Neuron (in vitro differentiated cells): ENCODE results near the gene PRDM7.

Experiments used
- H2AFZ ChIP-seq: one replicate; pipeline ENCODE4 v1.6.1; 2013; ENCODE audit warnings: low read depth, mild to moderate bottlenecking, inconsistent platforms, low read length, moderate library complexity
- H3K27me3 ChIP-seq: one replicate; pipeline ENCODE4 v1.6.1; 2013; ENCODE audit warnings: low read length; ENCODE audit not compliant: insufficient read depth
- H3K36me3 ChIP-seq: one replicate; pipeline ENCODE4 v1.6.1; 2013; ENCODE audit warnings: low read length; ENCODE audit not compliant: insufficient read depth
- H3K4me1 ChIP-seq: one replicate; pipeline ENCODE4 v1.6.1; 2013; ENCODE audit warnings: low read length; ENCODE audit not compliant: insufficient read depth
- H3K4me3 ChIP-seq: 2 replicates; pipeline ENCODE4 v1.5.1; 2013; ENCODE audit warnings: mild to moderate bottlenecking, low read length, moderate library complexity
- H3K9me3 ChIP-seq: one replicate; pipeline ENCODE4 v1.6.1; 2013; ENCODE audit warnings: low read length

The PRDM7 gene

GRCh38 chr16:90040152-90041023 lies 36.7 kb downstream of the PRDM7 start:
- Histone ChIP-seq H3K4me1 (no peaks in the 10 kb centered on the region), H3K4me3 (no peak overlapping the region), H3K36me3 (no peaks in the 10 kb centered on the region), H2AFZ (no peak overlapping the region), H3K9me3 (no peaks in the 10 kb centered on the region), H3K27me3 (no peaks in the 10 kb centered on the region)

DNA sequence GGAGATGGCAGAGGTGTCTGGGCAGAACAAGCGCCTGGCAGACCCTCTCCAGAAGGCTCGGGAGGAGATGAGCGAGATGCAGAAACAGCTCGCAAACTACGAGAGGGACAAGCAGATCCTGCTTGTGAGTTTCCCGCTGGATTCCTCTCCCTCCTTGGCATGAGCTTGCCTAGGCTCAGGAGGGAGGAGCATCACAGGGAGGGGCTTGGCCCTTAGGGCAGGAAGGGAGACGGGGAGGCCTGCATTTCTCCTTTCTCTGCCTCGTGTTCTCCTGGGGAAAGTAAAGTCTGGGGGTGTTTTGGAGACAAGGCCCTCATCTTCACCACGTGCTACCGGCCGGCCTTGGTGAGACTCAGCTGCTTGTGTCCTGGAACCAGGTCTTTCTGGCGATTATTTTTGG lies 39.9 kb downstream of the PRDM7 start:
- no peaks in the 10 kb centered on the region for H3K9me3 ChIP-seq
- H3K36me3 ChIP-seq: no peaks in the 10 kb centered on the region
- H3K4me3 ChIP-seq: no peak overlapping the region
- H2AFZ ChIP-seq: no peak overlapping the region
- no peaks in the 10 kb centered on the region for H3K4me1 ChIP-seq
- H3K27me3 ChIP-seq: no peaks in the 10 kb centered on the region

DNA sequence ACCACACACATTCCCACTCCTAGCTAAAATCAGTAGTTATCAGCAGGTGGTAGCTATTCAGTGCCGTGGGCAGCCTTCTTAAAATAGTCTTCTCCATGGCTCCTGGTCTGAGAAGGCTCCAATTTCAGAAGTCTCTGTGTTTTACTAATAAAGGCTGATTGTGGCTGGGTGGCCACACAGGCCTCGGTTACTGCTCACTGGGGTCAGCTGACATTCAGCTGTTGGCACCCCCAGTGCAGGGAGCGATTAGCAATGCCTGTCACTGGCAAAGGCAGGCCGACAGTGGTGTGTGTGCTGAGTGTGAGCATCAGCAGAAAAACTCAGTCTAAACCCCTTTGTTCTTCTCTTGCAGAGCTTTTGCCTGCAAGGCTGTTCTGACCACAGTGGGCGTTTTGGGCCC lies 41.2 kb downstream of the PRDM7 start:
- Histone ChIP-seq H3K9me3 (no peaks in the 10 kb centered on the region), H3K36me3 (no peaks in the 10 kb centered on the region), H3K27me3 (no peaks in the 10 kb centered on the region), H2AFZ (no peak overlapping the region), H3K4me3 (no peak overlapping the region), H3K4me1 (no peaks in the 10 kb centered on the region)

DNA sequence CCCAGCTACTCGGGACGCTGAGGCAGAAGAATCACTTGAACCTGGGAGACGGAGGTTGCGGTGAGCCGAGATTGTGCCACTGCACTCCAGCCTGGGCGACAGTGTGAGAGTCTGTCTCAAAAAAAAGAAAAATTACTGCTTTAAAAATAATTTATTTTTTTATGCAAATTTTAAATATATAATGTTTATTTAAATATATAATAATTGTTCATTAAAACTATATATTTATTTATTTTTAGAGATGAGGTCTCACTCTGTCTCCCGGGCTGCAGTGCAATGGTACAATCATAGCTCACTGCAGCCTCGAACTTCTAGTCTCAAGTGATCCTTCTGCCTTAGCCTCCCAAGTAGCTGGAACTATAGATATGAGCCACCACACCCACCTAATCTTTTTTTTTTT lies 42.6 kb downstream of the PRDM7 start:
- no peaks in the 10 kb centered on the region for H3K36me3 ChIP-seq
- H2AFZ ChIP-seq: no peak overlapping the region
- no peak overlapping the region for H3K4me3 ChIP-seq
- peaks cover 2% of the 10 kb centered on the region for H3K4me1 ChIP-seq
- no peaks in the 10 kb centered on the region for H3K27me3 ChIP-seq
- no peaks in the 10 kb centered on the region for H3K9me3 ChIP-seq

- H3K27me3 ChIP-seq: no peaks in the 10 kb centered on the region
- H3K36me3 ChIP-seq: no peaks in the 10 kb centered on the region
- peaks cover 12% of the 10 kb centered on the region for H3K4me1 ChIP-seq
- H3K9me3 ChIP-seq: no peaks in the 10 kb centered on the region
- H3K4me3 ChIP-seq: no peak overlapping the region
- H2AFZ ChIP-seq: no peak overlapping the region
Observed at GRCh38 chr16:90033387-90033786, 43.7 kb downstream of the PRDM7 start.

- Histone ChIP-seq H2AFZ (no peak overlapping the region), H3K4me3 (no peak overlapping the region), H3K4me1 (peaks cover 12% of the 10 kb centered on the region), H3K9me3 (no peaks in the 10 kb centered on the region), H3K36me3 (no peaks in the 10 kb centered on the region), H3K27me3 (no peaks in the 10 kb centered on the region)
Observed at GRCh38 chr16:90032674-90033331, 44.3 kb downstream of the PRDM7 start.

DNA sequence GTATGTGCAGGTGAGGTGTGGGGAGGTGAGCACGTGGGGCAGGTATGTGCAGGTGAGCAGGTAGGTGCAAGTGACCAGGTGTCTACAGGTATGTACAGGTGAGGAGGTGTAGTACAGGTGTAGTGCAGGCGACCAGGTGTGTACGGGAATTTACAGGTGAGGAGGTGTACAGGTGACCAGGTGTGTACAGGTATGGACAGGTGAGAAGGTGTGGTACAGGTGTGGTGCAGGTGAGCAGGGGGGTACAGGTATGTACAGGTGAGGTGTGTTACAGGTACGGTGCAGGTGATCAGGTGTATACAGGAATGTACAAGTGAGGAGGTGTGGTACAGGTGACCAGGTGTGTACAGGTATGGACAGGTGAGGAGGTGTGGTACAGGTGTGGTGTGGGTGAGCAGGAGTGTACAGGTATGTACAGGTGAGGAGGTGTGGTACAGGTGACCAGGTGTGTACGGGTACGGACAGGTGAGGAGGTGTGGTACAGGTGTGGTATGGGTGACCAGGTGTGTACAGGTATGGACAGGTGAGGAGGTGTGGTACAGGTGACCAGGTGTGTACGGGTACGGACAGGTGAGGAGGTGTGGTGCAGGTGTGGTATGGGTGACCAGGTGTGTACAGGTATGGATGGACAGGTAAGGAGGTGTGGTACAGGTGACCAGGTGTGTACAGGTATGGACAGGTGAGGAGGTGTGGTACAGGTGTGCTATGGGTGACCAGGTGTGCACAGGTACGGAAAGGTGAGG lies 45.0 kb downstream of the PRDM7 start:
- H2AFZ ChIP-seq: no peak overlapping the region
- H3K4me1 ChIP-seq: peaks cover 12% of the 10 kb centered on the region
- H3K9me3 ChIP-seq: no peaks in the 10 kb centered on the region
- H3K36me3 ChIP-seq: no peaks in the 10 kb centered on the region
- H3K27me3 ChIP-seq: no peaks in the 10 kb centered on the region
- H3K4me3 ChIP-seq: no peak overlapping the region

DNA sequence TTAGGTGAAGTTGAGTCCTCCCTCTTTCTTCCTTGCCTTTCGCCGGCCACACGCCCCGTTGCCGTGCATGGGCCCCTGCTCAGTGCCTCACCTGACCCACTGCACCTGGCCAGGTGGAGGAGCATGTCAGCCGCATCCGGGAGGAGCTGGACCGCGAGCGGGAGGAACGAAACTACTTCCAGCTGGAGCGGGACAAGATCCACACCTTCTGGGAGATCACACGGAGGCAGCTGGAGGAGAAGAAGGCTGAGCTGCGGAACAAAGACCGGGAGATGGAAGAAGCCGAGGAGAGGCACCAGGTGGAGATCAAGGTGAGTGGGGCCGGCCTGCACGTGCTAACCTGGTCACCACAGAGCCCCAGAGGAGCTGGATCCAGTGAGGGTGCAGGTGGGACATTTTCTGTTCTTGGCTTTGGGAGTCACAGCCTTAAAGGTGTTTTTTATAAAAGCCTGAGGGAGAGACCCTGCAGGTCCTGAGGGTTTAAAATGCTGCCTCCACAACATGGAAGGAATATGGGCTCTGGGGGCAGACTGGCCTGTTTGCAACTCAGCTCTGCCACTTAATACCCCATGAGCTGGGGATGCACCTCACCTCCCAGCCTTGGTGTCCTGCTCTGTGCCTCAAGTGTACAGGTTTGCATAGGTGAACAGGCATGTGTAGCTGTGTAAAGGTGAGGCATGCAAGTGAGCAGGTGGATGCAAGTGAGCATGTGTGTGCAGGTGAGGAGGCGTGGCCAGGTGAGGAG lies 45.8 kb downstream of the PRDM7 start:
- no peaks in the 10 kb centered on the region for H3K27me3 ChIP-seq

GRCh38 chr16:90028985-90029384 lies 48.1 kb downstream of the PRDM7 start:
- Histone ChIP-seq H3K27me3 (no peaks in the 10 kb centered on the region), H3K4me1 (peaks cover 12% of the 10 kb centered on the region), H3K4me3 (no peak overlapping the region), H3K36me3 (no peaks in the 10 kb centered on the region), H2AFZ (no peak overlapping the region), H3K9me3 (no peaks in the 10 kb centered on the region)

More for the DNA sequence above, 45.8 kb downstream of the PRDM7 start:
- H3K4me1 ChIP-seq: peaks cover 12% of the 10 kb centered on the region
- H3K4me3 ChIP-seq: no peak overlapping the region
- H2AFZ ChIP-seq: no peak overlapping the region
- no peaks in the 10 kb centered on the region for H3K9me3 ChIP-seq
- no peaks in the 10 kb centered on the region for H3K36me3 ChIP-seq

GRCh38 chr16:90027611-90028010 lies 49.5 kb downstream of the PRDM7 start:
- Histone ChIP-seq H3K9me3 (no peaks in the 10 kb centered on the region), H2AFZ (no peak overlapping the region), H3K36me3 (no peaks in the 10 kb centered on the region), H3K27me3 (no peaks in the 10 kb centered on the region), H3K4me3 (no peak overlapping the region), H3K4me1 (peaks cover 12% of the 10 kb centered on the region)

DNA sequence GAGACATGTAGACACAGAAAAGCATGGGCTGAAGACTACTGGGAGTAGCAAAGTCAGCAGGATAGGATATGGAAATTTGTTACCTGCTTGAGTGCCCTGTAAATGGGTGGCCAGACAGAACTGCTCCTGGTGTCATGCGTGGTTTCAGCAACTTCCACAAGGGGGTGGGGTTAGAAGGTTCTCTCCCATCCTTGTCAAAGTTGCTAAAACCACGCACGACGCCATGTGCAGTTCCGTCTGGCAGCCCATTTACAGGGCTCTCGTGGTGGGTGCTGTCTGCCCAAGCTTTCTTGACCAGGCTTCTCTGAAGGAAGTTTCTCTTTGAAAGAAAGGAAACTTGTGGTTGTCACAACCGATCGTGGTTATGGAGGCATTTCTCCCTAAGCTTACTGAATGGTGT lies 51.0 kb downstream of the PRDM7 start:
- Histone ChIP-seq H3K4me1 (peaks cover 13% of the 10 kb centered on the region), H3K27me3 (no peaks in the 10 kb centered on the region), H3K36me3 (no peaks in the 10 kb centered on the region), H3K9me3 (no peaks in the 10 kb centered on the region), H2AFZ (no peak overlapping the region), H3K4me3 (no peak overlapping the region)

GRCh38 chr16:90023078-90023447 lies 54.1 kb downstream of the PRDM7 start:
- Histone ChIP-seq H2AFZ (no peak overlapping the region), H3K27me3 (peaks cover 11% of the 10 kb centered on the region), H3K36me3 (no peaks in the 10 kb centered on the region), H3K4me3 (no peak overlapping the region), H3K4me1 (peaks cover 24% of the 10 kb centered on the region), H3K9me3 (no peaks in the 10 kb centered on the region)
